Measurements from ENCODE around the gene CAMSAP1.
A peak's percentile ranks its signal among the peaks of the same experiment; 100 is the strongest.

DNA sequence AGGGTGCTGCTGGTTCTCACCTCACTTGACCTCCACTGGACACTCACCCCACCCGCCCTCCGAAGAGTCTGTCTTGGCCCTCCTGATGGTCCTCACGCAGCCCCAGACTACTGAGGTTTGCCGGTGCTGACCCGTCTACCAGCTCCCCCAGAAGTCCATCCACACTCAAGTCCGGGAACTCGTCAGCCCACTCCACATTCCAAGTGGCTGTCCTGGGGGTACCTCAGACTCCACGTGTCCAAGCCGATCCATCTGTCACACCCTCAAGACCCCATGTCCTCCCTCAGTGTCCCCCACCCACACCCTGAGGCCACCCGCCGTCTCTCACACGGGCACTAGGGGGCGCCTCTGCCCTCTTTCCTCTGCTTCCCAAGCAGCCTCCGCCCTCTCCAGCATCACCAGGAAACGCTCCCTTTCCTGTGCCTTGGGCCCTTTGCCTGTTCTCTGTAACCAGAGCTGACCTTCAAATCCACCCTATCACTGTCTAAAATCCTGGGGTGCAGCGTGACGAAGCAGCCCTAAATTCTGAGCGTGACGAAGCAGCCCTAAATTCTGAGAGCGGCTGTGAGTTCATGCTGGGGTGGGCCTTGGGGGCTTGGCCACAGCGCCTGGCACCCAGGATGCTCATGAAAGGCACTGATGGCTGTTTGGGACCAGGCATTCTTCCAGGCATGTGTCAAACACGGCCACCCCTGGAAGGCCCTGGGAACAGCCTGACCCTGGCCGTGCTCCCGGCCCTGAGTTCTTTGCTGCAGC is 109.7 kb downstream of the CAMSAP1 start:
- TF ChIP-seq HMG20B (CRISPR knock-in tag; IDR thresholded peaks at IDR 0.05) (no peak), KAT2B (IDR thresholded peaks at IDR 0.05; ENCODE audit: low read depth, low read length) (no peak), RAD51 (IDR thresholded peaks at IDR 0.05; ENCODE audit: borderline replicate concordance, low read depth) (no peak), MBD2 (IDR thresholded peaks at IDR 0.05; ENCODE audit: borderline replicate concordance, low read depth) (no peak), ZNF274 (IDR thresholded peaks at IDR 0.05; ENCODE audit: borderline replicate concordance, low read depth, low read length) (no peak), HCFC1 (IDR thresholded peaks at IDR 0.05; ENCODE audit: low read depth, low read length) (no peak), SRSF7 (optimal IDR thresholded peaks at IDR 0.05; ENCODE audit: low read depth, low read length) (no peak), RB1 (IDR thresholded peaks at IDR 0.05; ENCODE audit: low read depth) (no peak), ZNF644 (tag; IDR thresholded peaks at IDR 0.05; ENCODE audit: low read depth) (no peak), POLR2A (conservative IDR thresholded peaks at IDR 0.05) (no peak)
- TF ChIP-seq, protein P1, sequence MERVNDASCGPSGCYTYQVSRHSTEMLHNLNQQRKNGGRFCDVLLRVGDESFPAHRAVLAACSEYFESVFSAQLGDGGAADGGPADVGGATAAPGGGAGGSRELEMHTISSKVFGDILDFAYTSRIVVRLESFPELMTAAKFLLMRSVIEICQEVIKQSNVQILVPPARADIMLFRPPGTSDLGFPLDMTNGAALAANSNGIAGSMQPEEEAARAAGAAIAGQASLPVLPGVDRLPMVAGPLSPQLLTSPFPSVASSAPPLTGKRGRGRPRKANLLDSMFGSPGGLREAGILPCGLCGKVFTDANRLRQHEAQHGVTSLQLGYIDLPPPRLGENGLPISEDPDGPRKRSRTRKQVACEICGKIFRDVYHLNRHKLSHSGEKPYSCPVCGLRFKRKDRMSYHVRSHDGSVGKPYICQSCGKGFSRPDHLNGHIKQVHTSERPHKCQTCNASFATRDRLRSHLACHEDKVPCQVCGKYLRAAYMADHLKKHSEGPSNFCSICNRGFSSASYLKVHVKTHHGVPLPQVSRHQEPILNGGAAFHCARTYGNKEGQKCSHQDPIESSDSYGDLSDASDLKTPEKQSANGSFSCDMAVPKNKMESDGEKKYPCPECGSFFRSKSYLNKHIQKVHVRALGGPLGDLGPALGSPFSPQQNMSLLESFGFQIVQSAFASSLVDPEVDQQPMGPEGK (CRISPR knock-in tag; IDR thresholded peaks at IDR 0.05; ENCODE audit: borderline replicate concordance), result no peak
- TF ChIP-seq, protein P2, sequence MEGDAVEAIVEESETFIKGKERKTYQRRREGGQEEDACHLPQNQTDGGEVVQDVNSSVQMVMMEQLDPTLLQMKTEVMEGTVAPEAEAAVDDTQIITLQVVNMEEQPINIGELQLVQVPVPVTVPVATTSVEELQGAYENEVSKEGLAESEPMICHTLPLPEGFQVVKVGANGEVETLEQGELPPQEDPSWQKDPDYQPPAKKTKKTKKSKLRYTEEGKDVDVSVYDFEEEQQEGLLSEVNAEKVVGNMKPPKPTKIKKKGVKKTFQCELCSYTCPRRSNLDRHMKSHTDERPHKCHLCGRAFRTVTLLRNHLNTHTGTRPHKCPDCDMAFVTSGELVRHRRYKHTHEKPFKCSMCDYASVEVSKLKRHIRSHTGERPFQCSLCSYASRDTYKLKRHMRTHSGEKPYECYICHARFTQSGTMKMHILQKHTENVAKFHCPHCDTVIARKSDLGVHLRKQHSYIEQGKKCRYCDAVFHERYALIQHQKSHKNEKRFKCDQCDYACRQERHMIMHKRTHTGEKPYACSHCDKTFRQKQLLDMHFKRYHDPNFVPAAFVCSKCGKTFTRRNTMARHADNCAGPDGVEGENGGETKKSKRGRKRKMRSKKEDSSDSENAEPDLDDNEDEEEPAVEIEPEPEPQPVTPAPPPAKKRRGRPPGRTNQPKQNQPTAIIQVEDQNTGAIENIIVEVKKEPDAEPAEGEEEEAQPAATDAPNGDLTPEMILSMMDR (IDR thresholded peaks at IDR 0.05 in 2 of 3, conservative IDR thresholded peaks at IDR 0.05 in 1 of 3; ENCODE audit: insufficient read depth in 2 of 3, low read depth in 1 of 3, low read length in 3 of 3), result peak; percentile 75 to 93 (median 82)
- TF ChIP-seq, protein P3, sequence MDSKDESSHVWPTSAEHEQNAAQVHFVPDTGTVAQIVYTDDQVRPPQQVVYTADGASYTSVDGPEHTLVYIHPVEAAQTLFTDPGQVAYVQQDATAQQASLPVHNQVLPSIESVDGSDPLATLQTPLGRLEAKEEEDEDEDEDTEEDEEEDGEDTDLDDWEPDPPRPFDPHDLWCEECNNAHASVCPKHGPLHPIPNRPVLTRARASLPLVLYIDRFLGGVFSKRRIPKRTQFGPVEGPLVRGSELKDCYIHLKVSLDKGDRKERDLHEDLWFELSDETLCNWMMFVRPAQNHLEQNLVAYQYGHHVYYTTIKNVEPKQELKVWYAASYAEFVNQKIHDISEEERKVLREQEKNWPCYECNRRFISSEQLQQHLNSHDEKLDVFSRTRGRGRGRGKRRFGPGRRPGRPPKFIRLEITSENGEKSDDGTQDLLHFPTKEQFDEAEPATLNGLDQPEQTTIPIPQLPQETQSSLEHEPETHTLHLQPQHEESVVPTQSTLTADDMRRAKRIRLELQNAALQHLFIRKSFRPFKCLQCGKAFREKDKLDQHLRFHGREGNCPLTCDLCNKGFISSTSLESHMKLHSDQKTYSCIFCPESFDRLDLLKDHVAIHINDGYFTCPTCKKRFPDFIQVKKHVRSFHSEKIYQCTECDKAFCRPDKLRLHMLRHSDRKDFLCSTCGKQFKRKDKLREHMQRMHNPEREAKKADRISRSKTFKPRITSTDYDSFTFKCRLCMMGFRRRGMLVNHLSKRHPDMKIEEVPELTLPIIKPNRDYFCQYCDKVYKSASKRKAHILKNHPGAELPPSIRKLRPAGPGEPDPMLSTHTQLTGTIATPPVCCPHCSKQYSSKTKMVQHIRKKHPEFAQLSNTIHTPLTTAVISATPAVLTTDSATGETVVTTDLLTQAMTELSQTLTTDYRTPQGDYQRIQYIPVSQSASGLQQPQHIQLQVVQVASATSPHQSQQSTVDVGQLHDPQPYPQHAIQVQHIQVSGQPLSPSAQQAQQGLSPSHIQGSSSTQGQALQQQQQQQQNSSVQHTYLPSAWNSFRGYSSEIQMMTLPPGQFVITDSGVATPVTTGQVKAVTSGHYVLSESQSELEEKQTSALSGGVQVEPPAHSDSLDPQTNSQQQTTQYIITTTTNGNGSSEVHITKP (IDR thresholded peaks at IDR 0.05; ENCODE audit: partially characterized antibody), result no peak
- TF ChIP-seq, protein P4, sequence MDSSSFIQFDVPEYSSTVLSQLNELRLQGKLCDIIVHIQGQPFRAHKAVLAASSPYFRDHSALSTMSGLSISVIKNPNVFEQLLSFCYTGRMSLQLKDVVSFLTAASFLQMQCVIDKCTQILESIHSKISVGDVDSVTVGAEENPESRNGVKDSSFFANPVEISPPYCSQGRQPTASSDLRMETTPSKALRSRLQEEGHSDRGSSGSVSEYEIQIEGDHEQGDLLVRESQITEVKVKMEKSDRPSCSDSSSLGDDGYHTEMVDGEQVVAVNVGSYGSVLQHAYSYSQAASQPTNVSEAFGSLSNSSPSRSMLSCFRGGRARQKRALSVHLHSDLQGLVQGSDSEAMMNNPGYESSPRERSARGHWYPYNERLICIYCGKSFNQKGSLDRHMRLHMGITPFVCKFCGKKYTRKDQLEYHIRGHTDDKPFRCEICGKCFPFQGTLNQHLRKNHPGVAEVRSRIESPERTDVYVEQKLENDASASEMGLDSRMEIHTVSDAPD (CRISPR knock-in tag; IDR thresholded peaks at IDR 0.05), result no peak
